PFSK-1 (cell line): ENCODE results near the gene SLC38A10.

ENCODE experiments used
- POLR2AphosphoS5 ChIP-seq: IDR thresholded peaks from 2 replicates; pipeline ENCODE4 v1.6.1; 2012; ENCODE audit warnings: low read depth, mild to moderate bottlenecking, control low read depth, low read length, moderate library complexity
- REST ChIP-seq, 2 experiments: IDR thresholded peaks; 2 replicates each; pipeline versions ENCODE4 v1.6.1 to v1.8.0; 2011 to 2012; ENCODE audit warnings: low read depth in 2 of 2, low read length in 2 of 2, control low read depth in 1 of 2, inconsistent platforms in 1 of 2, mild to moderate bottlenecking in 1 of 2, moderate library complexity in 1 of 2; ENCODE audit not compliant: insufficient read depth in 1 of 2
- SIN3A ChIP-seq: IDR thresholded peaks from 2 replicates; pipeline ENCODE4 v1.6.1; 2012; ENCODE audit warnings: mild to moderate bottlenecking, low read length, moderate library complexity, borderline replicate concordance; ENCODE audit not compliant: insufficient read depth
- TAF1 ChIP-seq: IDR thresholded peaks from 2 replicates; pipeline ENCODE4 v1.6.1; 2012; ENCODE audit warnings: low read length, control low read depth, borderline replicate concordance; ENCODE audit not compliant: insufficient read depth

GRCh38 chr17:81235822-81236740 lies 59.0 kb downstream of the SLC38A10 start:
- TF ChIP-seq POLR2AphosphoS5 = no peak
- TF ChIP-seq REST (IDR thresholded peaks at IDR 0.05; ENCODE audit: insufficient read depth in 1 of 2, low read depth in 2 of 2, low read length in 2 of 2) = no peak
- TF ChIP-seq TAF1 = no peak
- no peak for TF ChIP-seq SIN3A
